ENCODE measurements around the gene LDLRAD4. TPM values are rescaled to one million over a fixed set of nuclear protein-coding genes. Genes with fewer than 3 reads are reported as not detected.

The LDLRAD4 gene
- total RNA-seq, 1 donor from 2014 or later = 1.4 TPM

GRCh38 chr18:13309031-13309747, 90.6 kb downstream of the LDLRAD4 start:
- no peak overlapping the region for H3K4me3 Mint-ChIP-seq
- TF ChIP-seq CTCF (conservative IDR thresholded peaks at IDR 0.05) = no peak
- H3K4me1 Mint-ChIP-seq = peaks cover 5% of the 10 kb centered on the region
- no peak for DNase-seq (ENCODE audit: low read depth, low spot score)
- H3K27ac Mint-ChIP-seq (ENCODE audit: unreplicated experiment) = peak overlapping the region; percentile 40
- H3K9me3 Mint-ChIP-seq = peaks cover 2% of the 10 kb centered on the region
- no peaks in the 10 kb centered on the region for H3K36me3 Mint-ChIP-seq (ENCODE audit: low read depth)
- no peaks in the 10 kb centered on the region for H3K27me3 Mint-ChIP-seq (ENCODE audit: low read depth)

- DNase-seq (ENCODE audit: low read depth, low spot score) = no peak
- Mint-ChIP-seq H3K4me3 (no peak overlapping the region), H3K9me3 (peaks cover 5% of the 10 kb centered on the region), H3K4me1 (peaks cover 5% of the 10 kb centered on the region), H3K27ac (ENCODE audit: unreplicated experiment) (no peak overlapping the region), H3K36me3 (ENCODE audit: low read depth) (peaks cover 5% of the 10 kb centered on the region), H3K27me3 (ENCODE audit: low read depth) (no peaks in the 10 kb centered on the region)
- no peak for TF ChIP-seq CTCF (conservative IDR thresholded peaks at IDR 0.05)
These were observed 91.4 kb downstream of the LDLRAD4 start for GRCh38 chr18:13309748-13310670.

- DNase-seq (ENCODE audit: low read depth, low spot score) = no peak
- H3K27ac Mint-ChIP-seq (ENCODE audit: unreplicated experiment) = no peak overlapping the region
- H3K36me3 Mint-ChIP-seq (ENCODE audit: low read depth) = peaks cover 12% of the 10 kb centered on the region
- H3K9me3 Mint-ChIP-seq = peaks cover 8% of the 10 kb centered on the region
- no peak overlapping the region for H3K4me3 Mint-ChIP-seq
- no peaks in the 10 kb centered on the region for H3K27me3 Mint-ChIP-seq (ENCODE audit: low read depth)
- H3K4me1 Mint-ChIP-seq = peaks cover 5% of the 10 kb centered on the region
- no peak for TF ChIP-seq CTCF (conservative IDR thresholded peaks at IDR 0.05)
These were observed 92.6 kb downstream of the LDLRAD4 start for GRCh38 chr18:13311193-13311592.

- TF ChIP-seq CTCF (conservative IDR thresholded peaks at IDR 0.05) = no peak
- peaks cover 13% of the 10 kb centered on the region for H3K36me3 Mint-ChIP-seq (ENCODE audit: low read depth)
These were observed 94.0 kb downstream of the LDLRAD4 start for GRCh38 chr18:13312515-13312914.

GRCh38 chr18:13313006-13313686, 94.6 kb downstream of the LDLRAD4 start:
- Mint-ChIP-seq H3K9me3 (peaks cover 8% of the 10 kb centered on the region), H3K27me3 (ENCODE audit: low read depth) (no peaks in the 10 kb centered on the region), H3K4me3 (no peak overlapping the region), H3K27ac (ENCODE audit: unreplicated experiment) (no peak overlapping the region), H3K4me1 (peaks cover 5% of the 10 kb centered on the region), H3K36me3 (ENCODE audit: low read depth) (peaks cover 13% of the 10 kb centered on the region)
- TF ChIP-seq CTCF (conservative IDR thresholded peaks at IDR 0.05) = no peak
- DNase-seq (ENCODE audit: low read depth, low spot score) = no peak

More at GRCh38 chr18:13312515-13312914, 94.0 kb downstream of the LDLRAD4 start:
- Mint-ChIP-seq H3K27me3 (ENCODE audit: low read depth) (no peaks in the 10 kb centered on the region), H3K4me1 (peaks cover 5% of the 10 kb centered on the region), H3K9me3 (peaks cover 8% of the 10 kb centered on the region), H3K27ac (ENCODE audit: unreplicated experiment) (no peak overlapping the region), H3K4me3 (no peak overlapping the region)
- DNase-seq (ENCODE audit: low read depth, low spot score) = no peak

Data from neural crest cell (in vitro differentiated cells).